Posterior cingulate gyrus (tissue), 11 donors: ENCODE results near the gene OR6N2.

Experiments
- DNase-seq, 10 donors: peaks; one replicate each; pipeline versions ENCODE4 v3.0.0 to v3.0.0-alpha.2; 2020 to 2021; ENCODE audit warnings: mixed read lengths in 3 of 10
- intact Hi-C: fragments of 100-400 bp; cut with DNase I; formaldehyde crosslinking; loops from one replicate; pipeline ENCODE4 v1.15.1; 2023

Gene OR6N2

DNA sequence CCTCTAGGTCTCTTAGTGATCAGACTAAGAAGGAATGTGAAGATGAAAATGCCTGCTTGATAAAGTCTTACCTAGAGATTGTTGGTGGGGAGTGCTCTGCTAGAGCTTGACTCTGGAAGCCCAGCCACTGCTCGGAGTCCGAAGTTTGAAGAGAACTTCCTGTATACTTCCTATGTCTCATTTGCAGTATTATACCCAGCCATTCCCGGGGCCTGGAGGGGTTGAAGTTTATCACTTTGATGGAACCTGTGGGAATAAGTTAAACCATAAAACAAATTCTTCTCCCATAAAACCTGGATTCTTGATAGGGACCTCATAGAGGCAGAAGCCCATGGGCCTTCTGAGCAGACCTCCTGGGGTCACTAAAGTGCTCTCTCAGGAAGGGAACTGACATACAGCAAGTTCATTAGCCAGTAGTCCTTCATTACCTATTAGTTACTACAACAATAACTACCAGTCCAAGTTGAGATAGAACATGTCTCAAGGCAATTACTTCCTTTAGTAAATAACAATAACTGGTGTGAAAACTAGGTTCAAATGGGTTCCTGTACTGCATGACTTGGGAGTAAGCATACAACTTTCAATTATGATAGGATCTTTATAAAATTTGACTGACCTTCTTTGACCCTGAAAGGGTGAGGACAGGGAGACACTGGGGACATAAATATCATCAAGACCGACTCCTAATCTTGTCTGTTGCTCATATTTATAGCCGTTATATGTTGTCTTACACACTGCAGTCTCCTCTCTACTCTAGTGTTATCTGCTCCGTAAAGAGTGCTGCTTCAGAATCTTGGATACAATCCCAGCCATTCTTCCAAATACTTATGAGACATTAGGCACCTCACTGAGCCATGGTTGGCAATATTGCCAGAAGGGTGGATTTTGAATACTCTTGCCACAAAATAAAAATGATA, 8.8 kb downstream of the OR6N2 start, which contains the start of gene OR6N1:
Gene OR6N1, minus strand, starts transcription at position 246 of the 917 bp plus-strand sequence. CDS start 5,513 bp downstream, outside the sequence.
- no peak for DNase-seq
- intact Hi-C loops = no loop called here

DNA sequence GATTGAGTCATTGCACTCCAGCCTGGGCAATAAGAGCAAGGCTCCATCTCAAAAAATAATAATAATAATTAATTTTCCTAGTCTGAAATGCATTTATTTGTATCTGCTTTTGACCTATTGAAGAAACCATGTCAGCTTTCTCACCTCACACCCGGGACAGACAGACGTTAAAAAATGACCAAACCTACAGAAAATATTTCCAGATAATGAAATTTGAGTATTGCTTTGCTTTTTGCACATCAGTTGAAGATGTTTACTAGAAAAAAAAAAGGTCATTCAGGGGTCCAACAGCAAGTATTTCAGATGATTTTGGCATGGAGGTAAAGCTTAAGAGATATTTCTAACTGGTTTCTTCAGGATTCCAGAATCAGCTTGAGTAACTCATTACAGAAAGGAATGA, 26.6 kb downstream of the OR6N2 start, which contains the start of gene OR6K6:
Gene OR6K6, plus strand, starts transcription at position 301 of the 400 bp plus-strand sequence. CDS start 168 bp downstream, outside the sequence.
- intact Hi-C loops = no loop called here
- no peak for DNase-seq

DNA sequence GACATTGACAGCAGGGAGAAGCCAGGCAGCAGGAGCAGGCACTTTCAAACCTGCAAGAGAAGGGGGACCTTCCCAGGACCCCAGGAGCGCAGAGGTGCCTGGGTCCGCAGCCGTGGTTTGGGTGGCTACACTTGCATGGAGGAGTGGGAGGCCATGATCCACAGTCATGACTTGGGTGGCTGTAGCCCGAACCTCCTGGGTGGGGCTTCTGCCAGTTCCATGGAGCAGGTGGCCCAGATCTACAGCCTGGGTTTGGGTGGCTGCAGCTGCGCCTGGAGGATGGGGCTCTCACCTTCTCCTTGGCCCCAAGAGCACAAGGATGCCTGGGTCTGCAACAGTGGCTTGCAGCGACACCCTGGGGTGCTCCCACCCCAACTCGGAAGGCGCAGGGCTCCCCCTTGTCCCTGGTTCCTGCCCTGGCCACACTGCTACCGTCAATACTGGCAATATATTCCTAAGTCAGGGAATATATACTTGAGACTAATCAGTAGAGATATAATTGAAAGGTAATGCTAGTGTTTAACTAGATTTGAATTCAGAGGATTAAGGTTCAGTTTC, 28.8 kb downstream of the OR6N2 start:
- DNase-seq = peak in 2 of 10 donors; percentile 52 to 58
- intact Hi-C loops = no loop called here

DNA sequence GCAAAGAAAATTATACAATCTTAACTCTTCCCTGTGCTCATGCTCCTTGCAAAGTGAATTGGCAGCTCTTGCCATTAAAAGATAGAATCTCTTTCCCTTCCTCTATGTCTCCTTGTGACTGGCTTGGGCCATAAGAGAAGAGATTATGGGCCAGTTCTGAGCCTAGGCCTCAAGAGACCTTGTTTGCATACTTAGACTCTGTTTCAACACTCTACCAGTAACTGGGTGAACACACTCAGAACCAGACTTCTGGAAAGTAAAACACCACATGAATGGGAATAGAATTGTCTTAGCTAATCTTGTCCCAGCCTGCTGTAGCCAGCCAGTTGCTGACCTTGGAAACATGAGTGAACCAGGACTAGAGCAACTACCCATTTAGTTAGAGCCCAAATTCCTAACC, 45.2 kb downstream of the OR6N2 start:
- no peak for DNase-seq
- intact Hi-C loops = no loop called here

DNA sequence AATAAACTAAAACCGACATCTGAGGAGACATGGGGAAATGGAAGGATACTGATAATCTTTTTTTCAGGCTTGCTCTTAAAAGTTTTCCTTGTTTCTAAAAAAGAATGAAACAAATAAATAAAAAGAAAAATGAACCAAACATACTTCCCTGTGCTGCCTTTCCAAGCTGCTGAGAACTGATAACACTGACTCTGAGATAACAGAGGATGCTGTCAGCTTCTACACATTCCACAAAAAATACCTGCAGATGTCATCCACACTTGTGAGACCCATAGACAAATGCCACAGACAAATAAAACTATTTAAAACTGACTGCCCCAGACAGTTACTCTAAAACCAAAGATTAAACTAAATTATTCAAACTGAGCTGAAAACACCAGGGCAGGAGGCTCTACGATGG, 48.5 kb downstream of the OR6N2 start:
- intact Hi-C loops = no loop called here
- DNase-seq = no peak

DNA sequence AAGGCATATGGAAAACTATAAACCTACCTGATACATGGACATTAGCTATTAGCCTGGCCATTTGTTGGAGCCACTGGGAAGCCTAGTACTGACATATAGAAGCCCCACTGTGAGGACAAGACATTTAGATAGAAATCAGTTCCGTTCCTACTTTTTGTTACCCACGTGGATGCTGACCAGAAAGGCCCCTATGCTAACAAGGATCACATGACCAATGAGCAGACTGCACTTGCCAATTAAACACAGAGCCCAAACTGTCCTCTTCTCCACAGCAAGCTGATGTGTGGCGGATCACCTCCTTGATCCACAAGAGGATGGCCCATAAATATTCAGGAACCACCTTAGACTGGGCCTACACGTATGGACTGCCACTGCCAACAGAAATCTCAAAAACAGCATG, 49.3 kb downstream of the OR6N2 start:
- DNase-seq = no peak
- intact Hi-C loops = no loop called here

DNA sequence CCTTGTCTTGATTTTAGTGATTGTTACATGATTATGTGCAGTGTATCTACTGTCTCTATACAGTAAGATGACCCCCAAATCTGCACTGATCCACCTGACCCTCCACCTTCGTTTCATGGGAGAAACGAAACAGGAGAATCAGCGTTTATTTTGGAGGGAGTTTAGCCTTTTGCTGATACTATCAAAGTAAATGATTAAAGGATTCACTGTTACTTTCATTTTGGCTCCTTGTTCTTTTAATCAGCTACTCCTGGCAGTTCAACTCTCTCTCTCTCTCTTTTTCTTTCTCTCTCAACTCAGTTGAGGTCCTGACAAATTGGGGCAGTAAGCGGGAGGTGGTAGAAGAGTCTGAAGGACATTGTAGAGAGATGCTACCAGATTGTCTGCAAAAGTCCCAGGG, 50.6 kb downstream of the OR6N2 start:
- intact Hi-C loops = no loop called here

GRCh38 chr1:158728510-158729225, 52.3 kb downstream of the OR6N2 start:
- intact Hi-C loops = no loop called here
- DNase-seq = no peak

More for the DNA sequence above, 50.6 kb downstream of the OR6N2 start:
- no peak for DNase-seq

DNA sequence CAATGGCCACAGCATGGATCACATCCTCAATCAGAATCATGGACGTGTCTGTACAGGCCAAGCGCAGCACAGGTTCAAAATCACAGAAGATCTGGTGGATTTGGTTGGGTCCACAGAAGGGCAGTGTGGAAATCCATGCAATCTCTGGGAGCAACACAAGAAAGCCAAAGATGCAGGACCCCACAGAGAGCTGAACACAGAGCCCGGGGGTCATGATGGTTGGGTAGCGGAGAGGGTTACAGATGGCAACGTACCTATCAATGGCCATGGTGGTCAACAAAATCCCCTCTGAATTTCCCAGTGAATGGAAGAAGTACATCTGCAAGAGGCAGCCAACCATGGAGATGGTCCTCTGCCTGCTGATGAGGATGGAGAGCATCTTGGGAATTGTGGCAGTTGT, 56.6 kb downstream of the OR6N2 start:
- intact Hi-C loops = no loop called here
- no peak for DNase-seq
